Measurements from ENCODE around the gene PSMB2. TPM values are rescaled to one million over a fixed set of nuclear protein-coding genes. Genes with fewer than 3 reads are reported as not detected.
"Not testable (repeated sequence)": the region's sequence is repeated elsewhere in the genome, so short reads cannot be mapped to it uniquely, and the experiment has no call there.

PSMB2 gene
- 125 and 126 TPM in 2 replicates for total RNA-seq

GRCh38 chr1:35641233-35641866, at the start of gene PSMB2:
Gene PSMB2, minus strand, starts transcription at chr1:35641526. Its CDS starts 94 bp downstream, at chr1:35641432.
- intact Hi-C loops (cut with micrococcal nuclease) = loop anchor here (1.0 to 5.0 kb wide), 5 partner anchors 64 to 449 kb away; partner anchors contain the start of genes KIAA0319L, NCDN and SFPQ
- Mint-ChIP-seq H3K9me3 (no peaks in the 10 kb centered on the region), H3K4me1 (ENCODE audit: low read depth) (peaks cover 40% of the 10 kb centered on the region), H3K4me3 (peak within 1 kb of the TSS; percentile 99), H3K36me3 (ENCODE audit: low read depth) (peaks cover 19% of the 10 kb centered on the region), H3K27me3 (ENCODE audit: insufficient read depth) (peaks cover 26% of the 10 kb centered on the region), H3K27ac (peak within 1 kb of the TSS; percentile 99)
- DNase-seq (ENCODE audit: low spot score) = peak; percentile 95

- no peak overlapping the region for H3K4me3 Mint-ChIP-seq
- H3K27me3 Mint-ChIP-seq (ENCODE audit: insufficient read depth) = peaks cover 27% of the 10 kb centered on the region
- intact Hi-C loops (cut with micrococcal nuclease) = no loop called here
- H3K27ac Mint-ChIP-seq = no peak overlapping the region
- H3K36me3 Mint-ChIP-seq (ENCODE audit: low read depth) = no peaks in the 10 kb centered on the region
- no peaks in the 10 kb centered on the region for H3K9me3 Mint-ChIP-seq
- H3K4me1 Mint-ChIP-seq (ENCODE audit: low read depth) = no peaks in the 10 kb centered on the region
- no peak for DNase-seq (ENCODE audit: low spot score)
Observed at GRCh38 chr1:35691080-35691479, 49.8 kb upstream of the PSMB2 start.

- H3K4me3 Mint-ChIP-seq; intact Hi-C loops (cut with micrococcal nuclease); H3K27ac Mint-ChIP-seq; H3K36me3 Mint-ChIP-seq (ENCODE audit: low read depth); DNase-seq (ENCODE audit: low spot score); H3K9me3 Mint-ChIP-seq; H3K4me1 Mint-ChIP-seq (ENCODE audit: low read depth): not testable (repeated sequence)
- H3K27me3 Mint-ChIP-seq (ENCODE audit: insufficient read depth) = peaks cover 32% of the 10 kb centered on the region
Observed at GRCh38 chr1:35690103-35690502, 48.8 kb upstream of the PSMB2 start.

GRCh38 chr1:35688161-35688560, 46.8 kb upstream of the PSMB2 start:
- Mint-ChIP-seq H3K9me3 (no peaks in the 10 kb centered on the region), H3K27ac (no peak overlapping the region), H3K4me3 (no peak overlapping the region), H3K4me1 (ENCODE audit: low read depth) (no peaks in the 10 kb centered on the region), H3K27me3 (ENCODE audit: insufficient read depth) (peaks cover 33% of the 10 kb centered on the region), H3K36me3 (ENCODE audit: low read depth) (no peaks in the 10 kb centered on the region)
- DNase-seq (ENCODE audit: low spot score) = no peak
- intact Hi-C loops (cut with micrococcal nuclease) = no loop called here

- Mint-ChIP-seq H3K9me3 (no peaks in the 10 kb centered on the region), H3K4me3 (no peak overlapping the region), H3K36me3 (ENCODE audit: low read depth) (no peaks in the 10 kb centered on the region), H3K27me3 (ENCODE audit: insufficient read depth) (peaks cover 18% of the 10 kb centered on the region), H3K27ac (no peak overlapping the region), H3K4me1 (ENCODE audit: low read depth) (no peaks in the 10 kb centered on the region)
- intact Hi-C loops (cut with micrococcal nuclease) = no loop called here
- no peak for DNase-seq (ENCODE audit: low spot score)
Observed at GRCh38 chr1:35683012-35683411, 41.7 kb upstream of the PSMB2 start.

GRCh38 chr1:35680271-35680670, 38.9 kb upstream of the PSMB2 start:
- Mint-ChIP-seq H3K27ac (no peak overlapping the region), H3K36me3 (ENCODE audit: low read depth) (no peaks in the 10 kb centered on the region), H3K4me3 (no peak overlapping the region), H3K27me3 (ENCODE audit: insufficient read depth) (peaks cover 7% of the 10 kb centered on the region), H3K9me3 (no peaks in the 10 kb centered on the region), H3K4me1 (ENCODE audit: low read depth) (no peaks in the 10 kb centered on the region)
- no peak for DNase-seq (ENCODE audit: low spot score)
- intact Hi-C loops (cut with micrococcal nuclease) = no loop called here

- no peaks in the 10 kb centered on the region for H3K9me3 Mint-ChIP-seq
- no peak overlapping the region for H3K4me3 Mint-ChIP-seq
- no peak overlapping the region for H3K27ac Mint-ChIP-seq
- no peaks in the 10 kb centered on the region for H3K36me3 Mint-ChIP-seq (ENCODE audit: low read depth)
- H3K27me3 Mint-ChIP-seq (ENCODE audit: insufficient read depth) = peaks cover 13% of the 10 kb centered on the region
- intact Hi-C loops (cut with micrococcal nuclease) = no loop called here
- H3K4me1 Mint-ChIP-seq (ENCODE audit: low read depth) = no peaks in the 10 kb centered on the region
- no peak for DNase-seq (ENCODE audit: low spot score)
Observed at GRCh38 chr1:35675773-35676172, 34.4 kb upstream of the PSMB2 start.

GRCh38 chr1:35674111-35674510, 32.8 kb upstream of the PSMB2 start:
- H3K27ac Mint-ChIP-seq = no peak overlapping the region
- H3K4me1 Mint-ChIP-seq (ENCODE audit: low read depth) = no peaks in the 10 kb centered on the region
- intact Hi-C loops (cut with micrococcal nuclease) = no loop called here
- H3K27me3 Mint-ChIP-seq (ENCODE audit: insufficient read depth) = peaks cover 16% of the 10 kb centered on the region
- no peaks in the 10 kb centered on the region for H3K36me3 Mint-ChIP-seq (ENCODE audit: low read depth)
- H3K9me3 Mint-ChIP-seq = no peaks in the 10 kb centered on the region
- H3K4me3 Mint-ChIP-seq = no peak overlapping the region
- DNase-seq (ENCODE audit: low spot score) = no peak

- intact Hi-C loops (cut with micrococcal nuclease) = no loop called here
- Mint-ChIP-seq H3K9me3 (no peaks in the 10 kb centered on the region), H3K27me3 (ENCODE audit: insufficient read depth) (peaks cover 20% of the 10 kb centered on the region), H3K27ac (no peak overlapping the region), H3K4me1 (ENCODE audit: low read depth) (no peaks in the 10 kb centered on the region), H3K4me3 (no peak overlapping the region), H3K36me3 (ENCODE audit: low read depth) (no peaks in the 10 kb centered on the region)
- DNase-seq (ENCODE audit: low spot score) = no peak
Observed at GRCh38 chr1:35672116-35672515, 30.8 kb upstream of the PSMB2 start.

- H3K4me1 Mint-ChIP-seq (ENCODE audit: low read depth) = no peaks in the 10 kb centered on the region
- H3K9me3 Mint-ChIP-seq = no peaks in the 10 kb centered on the region
- intact Hi-C loops (cut with micrococcal nuclease) = no loop called here
- H3K27ac Mint-ChIP-seq = no peak overlapping the region
- DNase-seq (ENCODE audit: low spot score) = no peak
- no peaks in the 10 kb centered on the region for H3K36me3 Mint-ChIP-seq (ENCODE audit: low read depth)
- no peak overlapping the region for H3K4me3 Mint-ChIP-seq
- peaks cover 22% of the 10 kb centered on the region for H3K27me3 Mint-ChIP-seq (ENCODE audit: insufficient read depth)
Observed at GRCh38 chr1:35668506-35668905, 27.2 kb upstream of the PSMB2 start.

GRCh38 chr1:35666916-35667315, 25.6 kb upstream of the PSMB2 start:
- intact Hi-C loops (cut with micrococcal nuclease) = no loop called here
- Mint-ChIP-seq H3K4me3 (no peak overlapping the region), H3K9me3 (no peaks in the 10 kb centered on the region), H3K36me3 (ENCODE audit: low read depth) (no peaks in the 10 kb centered on the region), H3K27me3 (ENCODE audit: insufficient read depth) (peaks cover 21% of the 10 kb centered on the region), H3K27ac (no peak overlapping the region), H3K4me1 (ENCODE audit: low read depth) (no peaks in the 10 kb centered on the region)
- DNase-seq (ENCODE audit: low spot score) = no peak

- H3K27me3 Mint-ChIP-seq (ENCODE audit: insufficient read depth) = peaks cover 18% of the 10 kb centered on the region
- DNase-seq (ENCODE audit: low spot score) = no peak
- no peaks in the 10 kb centered on the region for H3K9me3 Mint-ChIP-seq
- no peaks in the 10 kb centered on the region for H3K4me1 Mint-ChIP-seq (ENCODE audit: low read depth)
- H3K27ac Mint-ChIP-seq = no peak overlapping the region
- H3K4me3 Mint-ChIP-seq = no peak overlapping the region
- intact Hi-C loops (cut with micrococcal nuclease) = no loop called here
- no peaks in the 10 kb centered on the region for H3K36me3 Mint-ChIP-seq (ENCODE audit: low read depth)
Observed at GRCh38 chr1:35666216-35666615, 24.9 kb upstream of the PSMB2 start.

GRCh38 chr1:35663434-35663833, 22.1 kb upstream of the PSMB2 start:
- Mint-ChIP-seq H3K9me3 (no peaks in the 10 kb centered on the region), H3K27ac (no peak overlapping the region), H3K4me3 (no peak overlapping the region), H3K4me1 (ENCODE audit: low read depth) (no peaks in the 10 kb centered on the region), H3K27me3 (ENCODE audit: insufficient read depth) (peaks cover 20% of the 10 kb centered on the region), H3K36me3 (ENCODE audit: low read depth) (no peaks in the 10 kb centered on the region)
- intact Hi-C loops (cut with micrococcal nuclease) = no loop called here
- DNase-seq (ENCODE audit: low spot score) = no peak

GRCh38 chr1:35661474-35661795, 20.1 kb upstream of the PSMB2 start:
- no peak for DNase-seq (ENCODE audit: low spot score)
- Mint-ChIP-seq H3K27me3 (ENCODE audit: insufficient read depth) (peaks cover 12% of the 10 kb centered on the region), H3K27ac (no peak overlapping the region), H3K4me3 (no peak overlapping the region), H3K36me3 (ENCODE audit: low read depth) (no peaks in the 10 kb centered on the region), H3K9me3 (no peaks in the 10 kb centered on the region), H3K4me1 (ENCODE audit: low read depth) (no peaks in the 10 kb centered on the region)
- intact Hi-C loops (cut with micrococcal nuclease) = no loop called here
